ENCODE data around the gene PPFIA4.

The PPFIA4 gene

GRCh38 chr1:203081465-203082230, 55.4 kb downstream of the PPFIA4 start:
- no peak for DNase-seq

- DNase-seq, result no peak
These were observed 55.9 kb downstream of the PPFIA4 start for GRCh38 chr1:203082231-203082505.

GRCh38 chr1:203082571-203083462, 56.5 kb downstream of the PPFIA4 start:
- no peak for DNase-seq

GRCh38 chr1:203083463-203083921, 57.2 kb downstream of the PPFIA4 start:
- DNase-seq, result no peak

- DNase-seq, result no peak
These were observed 58.6 kb downstream of the PPFIA4 start for GRCh38 chr1:203084588-203085527.

- no peak for DNase-seq
These were observed 59.5 kb downstream of the PPFIA4 start, which contains the start of gene MYOG for GRCh38 chr1:203085528-203086406. TSS of gene MYOG (minus strand) at chr1:203086012. CDS start at chr1:203085961, 51 bp downstream.

- no peak for DNase-seq
These were observed 60.9 kb downstream of the PPFIA4 start for GRCh38 chr1:203086992-203087763.

GRCh38 chr1:203088441-203088840, 62.1 kb downstream of the PPFIA4 start:
- no peak for DNase-seq

GRCh38 chr1:203089001-203089650, 62.8 kb downstream of the PPFIA4 start:
- DNase-seq, result no peak

- DNase-seq, result peak in 4 of 58 donors; percentile 5 to 39 (median 30)
These were observed 63.4 kb downstream of the PPFIA4 start for GRCh38 chr1:203089651-203090045.

- DNase-seq, result no peak
These were observed 64.3 kb downstream of the PPFIA4 start for GRCh38 chr1:203090421-203091198.

GRCh38 chr1:203091199-203091477, 64.8 kb downstream of the PPFIA4 start:
- DNase-seq, result no peak

GRCh38 chr1:203091761-203092330, 65.6 kb downstream of the PPFIA4 start:
- DNase-seq, result no peak

- no peak for DNase-seq
These were observed 67.6 kb downstream of the PPFIA4 start for GRCh38 chr1:203093754-203094410.

GRCh38 chr1:203095061-203095690, 68.9 kb downstream of the PPFIA4 start:
- DNase-seq, result no peak

- DNase-seq, result no peak
These were observed 70.3 kb downstream of the PPFIA4 start for GRCh38 chr1:203096566-203096965.

GRCh38 chr1:203097001-203097400, 70.7 kb downstream of the PPFIA4 start:
- DNase-seq, result no peak

Data from anterior cingulate cortex (tissue), 58 donors.